HG03432 (cell line): ENCODE data around the gene PROKR1.

Source experiments
- ATAC-seq: cut with Tn5 transposase; IDR thresholded peaks from one replicate; pipeline ENCODE4 v1.9.1; 2021; ENCODE audit warnings: mild to moderate bottlenecking, moderate library complexity; ENCODE audit not compliant: unreplicated experiment

The PROKR1 gene

GRCh38 chr2:68695971-68696370 lies 52.6 kb downstream of the PROKR1 start:
- no peak for ATAC-seq

DNA sequence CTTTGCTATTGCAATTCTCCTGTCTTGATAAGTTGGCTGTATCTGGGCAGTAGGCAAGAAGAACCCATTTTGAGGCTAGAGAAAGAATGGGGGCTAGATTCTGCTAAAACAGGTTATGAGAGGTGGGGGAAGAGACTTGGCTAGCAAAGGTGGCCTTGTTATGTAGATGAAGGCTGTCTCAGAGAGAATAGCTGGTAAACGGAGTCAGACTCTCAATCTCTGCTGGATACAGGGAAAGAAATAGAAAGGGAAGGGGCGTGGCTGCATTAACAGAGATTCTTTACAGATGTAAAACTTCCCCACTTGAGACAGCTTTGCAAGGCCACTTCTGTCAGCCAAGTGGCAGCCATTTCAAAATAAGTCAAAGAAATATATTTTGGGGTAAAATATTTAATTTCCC lies 53.2 kb downstream of the PROKR1 start:
- ATAC-seq: no peak

DNA sequence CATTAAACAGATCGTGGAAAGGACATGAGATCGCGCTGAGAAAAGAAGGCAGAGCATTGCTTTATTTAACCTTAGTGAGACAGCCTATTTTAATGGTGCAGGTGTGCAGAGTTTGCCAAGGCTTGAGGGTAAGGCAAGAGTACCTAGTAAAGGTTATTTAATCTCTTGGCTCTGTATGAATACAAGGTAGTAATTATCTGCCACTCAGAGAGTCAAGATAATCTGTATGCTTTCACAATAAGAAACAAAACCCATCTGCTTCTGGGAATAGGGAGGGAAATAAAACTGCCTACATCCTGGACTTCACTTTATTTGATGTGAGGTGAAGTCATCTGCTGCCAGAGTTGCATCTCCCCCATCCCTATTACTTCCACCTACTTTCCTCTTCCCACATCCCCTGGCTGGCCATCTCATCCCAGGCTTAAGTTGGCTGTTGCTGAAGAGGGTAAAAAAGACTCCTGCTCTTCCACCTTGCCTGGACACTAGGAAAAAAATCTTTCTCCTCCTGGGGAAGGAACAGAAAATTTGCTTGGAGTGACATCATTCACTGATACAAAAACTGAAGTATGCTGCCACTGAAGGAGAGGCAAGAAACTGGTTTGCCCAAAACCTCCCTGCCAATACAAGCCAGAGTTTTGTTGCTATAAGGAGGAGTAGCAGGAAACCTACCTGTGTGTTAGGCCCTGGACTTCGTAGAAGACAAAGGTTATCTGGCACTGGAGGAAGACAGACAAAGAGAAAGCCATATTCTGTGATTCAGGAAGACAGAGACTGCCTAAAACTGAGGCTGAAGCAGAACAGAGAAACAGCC lies 55.4 kb downstream of the PROKR1 start:
- ATAC-seq: no peak

- no peak for ATAC-seq
These were observed 57.2 kb downstream of the PROKR1 start for GRCh38 chr2:68700560-68700959.

DNA sequence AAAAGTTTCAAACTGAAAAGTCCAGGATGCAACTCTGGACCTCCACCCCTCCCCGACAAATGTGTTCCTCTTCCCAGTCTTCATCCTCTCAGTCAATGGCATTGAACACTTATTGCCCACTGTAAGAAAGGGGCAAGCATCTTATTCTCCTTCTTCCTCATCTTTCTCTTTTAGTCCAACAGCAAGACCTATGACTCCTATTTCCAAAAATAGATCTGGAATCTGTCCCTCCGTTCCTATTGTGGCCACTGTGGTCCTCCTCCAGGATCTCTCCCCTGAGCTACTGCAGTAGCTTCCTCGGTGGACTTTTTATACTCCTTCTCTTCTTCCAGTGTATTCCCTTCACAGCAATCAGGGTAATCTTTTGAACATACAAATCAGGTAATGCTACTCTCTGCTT lies 63.3 kb downstream of the PROKR1 start:
- ATAC-seq: no peak
